Hypothalamus (tissue), 51 donors: Measurements from ENCODE around the gene LMO7.
"Not testable (repeated sequence)": the region's sequence is repeated elsewhere in the genome, so short reads cannot be mapped to it uniquely, and the experiment has no call there.

Source experiments
- DNase-seq, 51 donors: peaks; one replicate each; lab custom pipeline; 2025; lab: John Stamatoyannopoulos, UW

Gene LMO7

DNA sequence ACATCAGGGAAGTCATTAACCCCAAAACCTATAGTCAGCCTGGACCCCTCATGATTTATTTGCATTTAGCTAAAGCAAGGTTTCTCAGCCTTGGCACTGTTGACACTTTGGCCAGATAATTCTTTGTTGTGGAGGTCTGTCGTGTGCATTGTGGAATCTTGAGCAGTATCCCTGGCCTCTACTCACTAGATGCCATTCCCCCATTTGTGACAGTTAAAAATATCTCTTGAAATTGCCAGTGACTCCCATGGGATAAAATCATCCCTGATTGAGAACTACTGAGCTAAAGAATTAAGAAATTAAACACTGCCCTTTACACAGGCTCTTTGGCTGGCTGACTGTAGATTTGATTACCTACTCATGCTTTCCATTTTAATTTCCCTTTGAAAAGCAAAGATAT is 102.7 kb downstream of the LMO7 start:
- DNase-seq = no peak

DNA sequence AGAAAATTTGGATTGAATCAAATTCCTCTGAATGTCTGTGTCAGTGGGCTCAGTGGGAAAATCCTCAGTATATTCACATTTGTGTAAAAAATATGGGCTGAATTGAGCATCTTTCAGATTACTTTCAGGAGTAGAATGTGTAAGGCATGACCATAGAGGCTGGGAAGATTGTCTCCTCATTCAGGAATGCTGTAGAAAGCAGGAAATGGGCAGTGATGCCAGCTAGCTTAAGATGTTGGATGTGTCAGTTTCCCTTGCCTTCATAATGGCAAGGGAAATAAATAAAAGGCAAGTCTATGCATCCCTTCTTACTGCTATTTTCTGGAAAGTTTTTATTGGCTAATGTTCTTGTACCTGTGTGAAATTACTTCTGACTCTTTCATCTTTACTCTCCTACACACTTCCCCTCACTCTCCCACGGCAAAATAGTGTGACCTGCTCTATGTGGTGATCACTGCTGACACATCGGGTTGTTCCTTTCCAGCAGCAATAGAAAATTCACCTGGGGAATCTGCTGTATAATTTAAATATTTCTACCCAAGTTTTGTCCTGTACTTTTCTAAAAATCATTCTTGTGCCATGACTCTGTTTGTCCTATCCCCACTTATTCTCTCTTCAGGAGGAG is 103.2 kb downstream of the LMO7 start:
- no peak for DNase-seq

- no peak for DNase-seq
Observed at GRCh38 chr13:75740031-75740430, 103.9 kb downstream of the LMO7 start.

- not testable (repeated sequence) for DNase-seq
Observed at GRCh38 chr13:75743072-75743471, 106.9 kb downstream of the LMO7 start.

DNA sequence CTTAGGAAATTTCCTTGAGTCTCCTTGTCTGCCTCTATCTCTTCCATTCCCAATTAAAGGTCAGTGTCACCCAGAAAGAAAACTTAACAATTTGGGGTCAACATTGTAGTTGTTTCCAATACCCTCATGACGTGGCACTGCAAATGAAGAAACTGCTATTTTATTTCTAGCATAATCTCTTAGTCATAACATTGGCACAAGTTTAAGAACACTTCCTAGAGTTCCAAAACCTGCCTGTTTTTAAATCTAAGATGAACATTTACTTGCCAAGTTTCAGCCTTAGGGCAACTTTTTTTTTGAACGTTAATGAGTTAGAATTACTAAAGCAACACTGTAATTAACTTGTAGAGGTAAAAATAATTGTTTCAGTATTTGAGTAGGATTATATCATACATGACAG is 108.0 kb downstream of the LMO7 start:
- no peak for DNase-seq

- no peak for DNase-seq
Observed at GRCh38 chr13:75745387-75745786, 109.3 kb downstream of the LMO7 start.

DNA sequence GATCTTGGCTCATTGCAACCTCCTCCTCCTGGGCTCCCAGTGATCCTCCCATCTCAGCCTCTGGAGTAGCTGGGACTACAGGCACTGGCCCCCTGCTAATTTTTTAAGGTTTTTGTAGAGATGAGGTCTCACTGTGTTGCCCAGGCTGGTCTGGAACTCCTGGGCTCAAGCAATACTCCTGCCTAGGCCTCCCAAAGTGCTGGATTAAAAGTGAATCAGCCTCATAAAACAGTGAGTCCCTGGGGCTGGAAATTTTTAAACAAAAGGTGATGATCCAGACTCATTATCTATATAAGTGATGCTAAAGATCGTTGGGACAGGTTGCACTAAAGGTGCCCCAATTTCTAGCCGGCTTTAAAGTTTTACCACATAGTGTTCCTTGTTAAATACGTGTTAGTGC is 112.7 kb downstream of the LMO7 start:
- DNase-seq = no peak

DNA sequence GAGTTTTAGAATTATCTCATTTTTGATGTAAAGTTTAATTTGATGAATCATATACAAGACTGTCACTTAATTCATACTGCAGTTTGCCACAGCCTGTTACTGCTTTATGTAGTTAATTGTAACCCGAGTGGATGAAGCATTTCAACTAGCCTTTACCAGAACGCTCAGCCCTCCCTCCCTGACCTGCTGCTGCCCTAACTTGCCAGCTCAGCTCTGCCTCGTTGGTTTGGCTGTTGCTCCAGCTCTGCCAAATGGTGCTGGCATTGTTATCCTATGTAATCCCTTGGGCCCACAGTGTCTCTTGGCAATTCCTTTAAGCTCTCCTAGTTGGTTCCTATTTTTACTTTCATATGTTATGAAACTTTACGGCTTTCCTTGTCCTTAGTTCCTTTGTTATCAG is 113.3 kb downstream of the LMO7 start:
- DNase-seq = no peak

DNA sequence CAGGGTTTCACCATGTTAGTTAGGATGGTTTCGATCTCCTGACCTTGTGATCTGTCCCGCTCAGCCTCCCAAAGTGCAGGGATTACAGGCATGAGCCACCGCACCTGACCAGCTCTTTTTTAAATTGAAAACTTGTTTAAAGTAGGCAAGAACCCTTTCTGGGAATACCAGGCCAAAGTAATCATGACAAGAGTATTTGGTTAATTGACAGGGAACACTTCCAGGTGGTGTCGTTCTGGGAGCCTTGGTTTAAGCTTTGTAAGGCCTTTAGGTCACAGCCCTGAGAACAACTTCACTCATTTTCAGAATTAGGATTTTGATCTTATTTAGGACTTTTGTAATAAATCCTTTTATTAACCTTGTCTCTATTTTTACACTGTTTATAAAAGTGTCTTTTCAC is 115.2 kb downstream of the LMO7 start:
- no peak for DNase-seq

DNA sequence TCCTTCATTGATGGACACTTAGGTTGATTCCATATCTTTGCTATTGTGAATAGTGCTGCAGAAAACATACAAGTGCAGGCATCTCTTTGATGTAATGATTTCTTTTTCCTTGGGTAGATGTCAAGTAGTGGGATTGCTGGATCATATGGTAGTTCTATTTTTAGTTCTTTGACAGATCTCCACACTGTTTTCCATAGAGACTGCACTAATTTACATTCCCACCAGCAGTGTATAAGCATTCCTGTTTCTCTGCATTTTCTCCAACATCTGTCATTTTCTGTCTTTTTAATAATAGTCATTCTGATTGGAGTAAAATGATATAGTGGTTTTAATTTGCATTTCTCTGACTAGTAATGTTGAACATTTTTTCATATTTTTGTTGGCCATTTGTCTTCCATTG is 116.7 kb downstream of the LMO7 start:
- no peak for DNase-seq

- DNase-seq = no peak
Observed at GRCh38 chr13:75754936-75755335, 118.8 kb downstream of the LMO7 start.

- no peak for DNase-seq
Observed at GRCh38 chr13:75757336-75757735, 121.2 kb downstream of the LMO7 start.

- DNase-seq = no peak
Observed at GRCh38 chr13:75759531-75759930, 123.4 kb downstream of the LMO7 start.

- peak in 6 of 51 donors; percentile 1 to 59 (median 25) for DNase-seq
Observed at GRCh38 chr13:75760131-75761021, 124.2 kb downstream of the LMO7 start.

DNA sequence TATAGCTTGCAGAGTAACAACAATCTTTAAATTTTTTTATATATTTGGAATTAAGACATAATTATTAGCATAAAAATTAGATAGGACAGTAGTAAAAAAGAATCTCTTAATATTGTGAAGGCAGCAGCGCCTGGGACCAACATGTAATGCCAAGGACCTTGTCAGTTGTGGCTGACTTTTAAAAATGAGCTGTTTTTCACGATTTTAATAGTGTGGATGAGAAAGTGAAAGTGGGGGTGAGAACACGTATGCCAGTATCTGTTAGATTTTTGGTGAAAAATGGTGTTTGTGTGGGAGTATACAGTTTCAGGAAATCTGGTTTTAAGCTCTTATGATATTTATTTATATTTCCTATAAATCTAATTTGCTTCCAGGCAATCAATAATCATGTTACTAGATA is 125.2 kb downstream of the LMO7 start:
- no peak for DNase-seq

DNA sequence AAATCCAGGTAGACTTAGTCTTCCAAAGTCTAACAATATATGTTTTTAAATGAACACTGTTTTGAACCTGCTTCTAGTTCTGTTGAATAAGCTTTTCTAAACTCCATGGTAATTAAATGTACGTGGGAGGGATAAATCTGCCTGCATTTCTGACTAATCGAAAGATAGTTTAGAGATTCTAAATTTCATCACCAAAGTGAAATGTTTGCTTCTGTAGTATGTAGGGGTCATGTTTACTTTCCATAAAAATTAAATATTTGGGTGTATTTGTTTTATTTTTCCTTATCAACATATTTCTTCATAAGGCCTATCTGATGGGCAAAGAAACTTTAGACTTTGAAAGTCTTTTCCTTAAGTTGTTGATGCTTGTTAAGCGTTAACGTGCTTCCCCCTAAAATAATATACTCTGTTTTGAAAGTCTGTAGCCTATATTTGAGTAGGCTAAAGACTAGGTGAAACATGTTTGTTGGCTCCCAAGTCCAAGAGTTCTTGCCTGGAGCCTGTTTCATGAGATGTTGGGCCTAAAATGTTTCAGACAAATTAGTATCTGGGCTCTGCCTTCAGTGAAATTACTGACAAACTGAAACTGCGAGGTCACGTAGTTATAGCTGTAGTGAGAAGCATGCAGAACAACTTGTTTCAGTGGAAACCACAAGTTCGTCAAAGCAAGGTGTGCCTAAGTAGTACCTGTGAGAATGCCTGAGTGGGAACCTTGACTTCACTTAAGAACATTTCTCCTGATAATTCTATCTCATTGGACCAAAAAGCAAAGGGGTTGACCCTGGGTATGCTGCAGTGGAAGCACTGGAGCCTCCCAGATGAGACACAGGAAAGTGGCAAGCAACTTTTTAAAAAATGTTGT is 126.2 kb downstream of the LMO7 start:
- no peak for DNase-seq

DNA sequence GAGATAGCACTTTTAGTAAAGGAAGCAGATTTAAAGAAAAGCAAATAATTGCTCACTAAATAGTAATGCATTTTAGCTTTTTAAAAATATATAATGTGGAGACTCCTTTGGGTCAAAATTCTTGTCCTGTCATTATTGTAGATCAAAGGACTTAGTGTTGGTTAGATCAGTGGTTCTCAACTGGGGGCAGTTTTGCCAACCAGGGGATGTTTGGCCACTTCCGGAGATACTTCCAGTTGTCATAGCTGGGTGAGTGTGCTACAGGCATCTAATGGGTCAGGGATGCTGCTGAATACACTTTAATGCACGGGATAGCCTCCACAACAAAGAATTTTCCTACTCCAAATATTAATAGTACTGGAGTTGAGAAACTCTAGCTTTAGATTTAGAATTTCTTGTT is 126.8 kb downstream of the LMO7 start:
- no peak for DNase-seq

GRCh38 chr13:75763512-75763911 is 127.4 kb downstream of the LMO7 start:
- no peak for DNase-seq

DNA sequence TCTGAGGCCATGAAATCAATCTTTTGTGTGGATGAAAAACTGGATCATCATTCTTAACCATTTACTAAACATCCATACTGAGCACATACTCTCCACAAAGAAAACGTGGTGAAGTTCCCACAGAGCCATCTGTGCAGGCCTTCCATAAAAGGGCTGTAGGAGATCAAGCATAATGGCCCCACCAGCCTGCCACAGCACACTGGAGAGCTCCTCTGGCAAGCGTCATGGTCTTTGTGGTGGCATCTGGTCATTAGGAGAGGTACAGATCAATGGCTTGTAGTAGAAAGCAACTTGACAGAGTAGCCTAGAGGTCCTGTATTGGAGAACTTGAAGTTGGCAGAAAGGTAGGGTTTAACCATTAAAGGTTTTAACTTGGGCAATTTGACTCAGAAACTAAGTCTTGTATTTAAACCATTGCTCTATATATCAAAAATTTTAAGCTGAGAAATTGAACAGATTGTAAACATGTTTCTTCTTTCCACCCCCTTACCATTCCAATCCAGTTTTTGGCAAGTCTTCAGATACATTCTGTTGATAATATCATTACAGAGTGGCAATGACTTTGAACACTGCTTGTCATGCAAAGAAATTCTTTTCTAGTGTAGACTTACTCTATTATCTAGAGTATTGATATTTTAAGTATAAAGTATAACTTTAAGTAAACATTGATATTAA is 128.3 kb downstream of the LMO7 start:
- no peak for DNase-seq

GRCh38 chr13:75764926-75765310 is 128.8 kb downstream of the LMO7 start:
- DNase-seq = no peak

DNA sequence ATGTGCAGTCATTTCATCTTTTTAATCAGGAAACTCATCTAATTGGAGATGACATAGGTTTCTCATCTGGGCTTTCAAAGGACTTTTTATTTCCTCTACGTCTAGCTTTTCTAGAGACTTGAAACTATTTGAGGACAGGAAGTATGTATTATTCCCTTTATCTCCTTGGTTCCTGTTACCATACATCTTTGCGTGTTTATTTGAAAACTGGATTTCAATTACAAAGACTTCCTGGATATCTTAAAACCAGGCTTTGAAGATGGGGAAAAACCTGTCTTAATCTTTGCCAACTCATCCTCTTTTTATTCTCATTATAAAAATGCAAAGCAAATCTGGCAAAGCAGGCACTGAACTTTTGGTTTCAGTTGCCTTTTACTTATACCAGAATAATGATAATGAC is 130.5 kb downstream of the LMO7 start:
- DNase-seq = no peak
